Neural cell (in vitro differentiated cells): ENCODE results near the gene FOXO6. TPM values are rescaled to one million over a fixed set of nuclear protein-coding genes. Genes with fewer than 3 reads are reported as not detected.

ENCODE experiments used
- H2AFZ ChIP-seq: fragments of 200-600, 300-800 bp; sonication (generic), shearing (Covaris generic); 2 replicates; pipeline ENCODE4 v1.6.0; 2014; ENCODE audit warnings: low read depth, mild to moderate bottlenecking, antibody characterized with exemption, low read length, moderate library complexity
- H3F3A ChIP-seq: fragments of 200-600 bp; shearing (Covaris generic); 2 replicates; pipeline ENCODE4 v1.6.1; 2016; ENCODE audit warnings: mild to moderate bottlenecking, moderate library complexity, mixed read lengths, antibody characterized with exemption, low read length; ENCODE audit not compliant: insufficient read depth, poor library complexity, severe bottlenecking
- H3K27ac ChIP-seq: fragments of 200-600, 300-800 bp; sonication (generic), shearing (Covaris generic); 2 replicates; pipeline ENCODE4 v1.5.1; 2014; ENCODE audit warnings: mild to moderate bottlenecking, low read length, moderate library complexity
- H3K27me3 ChIP-seq: fragments of 300-800, 200-600 bp; sonication (generic), shearing (Covaris generic); 2 replicates; pipeline ENCODE4 v1.6.0; 2014; ENCODE audit warnings: mild to moderate bottlenecking, low read depth, low read length, moderate library complexity; ENCODE audit not compliant: insufficient read depth
- H3K36me3 ChIP-seq: fragments of 300-800, 200-600 bp; sonication (generic), shearing (Covaris generic); 2 replicates; pipeline ENCODE4 v1.5.1; 2014; ENCODE audit warnings: mild to moderate bottlenecking, antibody characterized with exemption, low read length, moderate library complexity; ENCODE audit not compliant: insufficient read depth
- H3K4me2 ChIP-seq: fragments of 300-800, 200-600 bp; sonication (generic), shearing (Covaris generic); 2 replicates; pipeline ENCODE4 v1.6.0; 2014; ENCODE audit warnings: mild to moderate bottlenecking, low read length
- H3K4me3 ChIP-seq: fragments of 300-800, 200-600 bp; sonication (generic), shearing (Covaris generic); 2 replicates; pipeline ENCODE4 v1.5.1; 2014; ENCODE audit warnings: mild to moderate bottlenecking, low read length, moderate library complexity
- H3K79me2 ChIP-seq: fragments of 200-600 bp; shearing (Covaris generic); replicated peaks from 2 replicates; pipeline ENCODE4 v1.6.0; 2014; ENCODE audit warnings: mild to moderate bottlenecking, low read length, moderate library complexity; ENCODE audit not compliant: insufficient read depth
- H3K9ac ChIP-seq: fragments of 300-800, 200-600 bp; sonication (generic), shearing (Covaris generic); 2 replicates; pipeline ENCODE4 v1.6.1; 2016; ENCODE audit warnings: mild to moderate bottlenecking, low read length, mixed read lengths
- H3K9me2 ChIP-seq: fragments of 200-600 bp; shearing (Covaris generic); 2 replicates; pipeline ENCODE4 v1.6.1; 2016; ENCODE audit warnings: mild to moderate bottlenecking, low read length, mixed read lengths; ENCODE audit not compliant: insufficient read depth
- H3K9me3 ChIP-seq: fragments of 200-600, 300-800 bp; sonication (generic), shearing (Covaris generic); 2 replicates; pipeline ENCODE4 v1.6.1; 2016; ENCODE audit warnings: mild to moderate bottlenecking, mixed run types, low read length, moderate library complexity, mixed read lengths
- H4K20me1 ChIP-seq: fragments of 200-600 bp; shearing (Covaris generic); 2 replicates; pipeline ENCODE4 v1.6.1; 2016; ENCODE audit warnings: mild to moderate bottlenecking, mixed run types; ENCODE audit not compliant: insufficient read depth
- CTCF ChIP-seq: fragments of 450-650 bp; IDR thresholded peaks from 2 replicates; pipeline ENCODE4 v1.5.1; 2014; ENCODE audit warnings: antibody characterized with exemption, mild to moderate bottlenecking, moderate library complexity; ENCODE audit not compliant: poor library complexity, severe bottlenecking
- EP300 ChIP-seq: fragments of 450-650 bp; conservative IDR thresholded peaks from 2 replicates; pipeline ENCODE4 v1.6.1; 2014; ENCODE audit warnings: antibody characterized with exemption, mild to moderate bottlenecking, moderate library complexity; ENCODE audit not compliant: poor library complexity, severe bottlenecking
- EZH2 ChIP-seq: fragments of 200-600, 300-800 bp; shearing (Covaris generic), sonication (generic); IDR thresholded peaks from 2 replicates; pipeline ENCODE4 v1.6.1; 2014; ENCODE audit warnings: antibody characterized with exemption, low read length, borderline replicate concordance, mild to moderate bottlenecking; ENCODE audit not compliant: insufficient read depth, poor library complexity, severe bottlenecking
- MXI1 ChIP-seq: fragments of 450-650 bp; conservative IDR thresholded peaks from 2 replicates; pipeline ENCODE4 v1.6.1; 2014; ENCODE audit warnings: antibody characterized with exemption, mild to moderate bottlenecking; ENCODE audit not compliant: poor library complexity, severe bottlenecking
- POLR2AphosphoS5 ChIP-seq: IDR thresholded peaks from 2 replicates; pipeline ENCODE4 v1.6.1; 2012
- RAD21 ChIP-seq: fragments of 450-650 bp; conservative IDR thresholded peaks from 2 replicates; pipeline ENCODE4 v1.6.1; 2014; ENCODE audit warnings: antibody characterized with exemption, mild to moderate bottlenecking, moderate library complexity
- REST ChIP-seq: IDR thresholded peaks from 2 replicates; pipeline ENCODE4 v1.6.1; 2012; ENCODE audit warnings: borderline replicate concordance
- SMC3 ChIP-seq: fragments of 450-650 bp; conservative IDR thresholded peaks from 2 replicates; pipeline ENCODE4 v1.6.1; 2014; ENCODE audit warnings: antibody characterized with exemption, mild to moderate bottlenecking, moderate library complexity; ENCODE audit not compliant: poor library complexity
- TAF1 ChIP-seq: IDR thresholded peaks from 2 replicates; pipeline ENCODE4 v1.6.1; 2012; ENCODE audit warnings: low read depth
- polyA plus RNA-seq: library from polyadenylated mRNA; depleted of rRNA; stranded (reverse); fragments of >200 nt; gene quantifications from 2 replicates; pipeline ENCODE4 v1.2.3, GENCODE V29; 2014

FOXO6 gene
- polyA plus RNA-seq, 1 donor from 2014 or later, result 0.59 TPM

- Histone ChIP-seq H4K20me1 (no peaks in the 10 kb centered on the region), H3F3A (no peaks in the 10 kb centered on the region), H3K27ac (no peak overlapping the region), H3K4me3 (no peak overlapping the region), H3K27me3 (no peaks in the 10 kb centered on the region), H3K9me2 (no peaks in the 10 kb centered on the region), H3K79me2 (no peaks in the 10 kb centered on the region), H3K9me3 (no peaks in the 10 kb centered on the region), H3K4me2 (no peak overlapping the region), H3K36me3 (no peaks in the 10 kb centered on the region), H2AFZ (no peak overlapping the region), H3K9ac (no peak overlapping the region)
- TF ChIP-seq MXI1 (no peak), EZH2 (no peak), CTCF (no peak), POLR2AphosphoS5 (no peak), SMC3 (no peak), TAF1 (no peak), RAD21 (no peak), EP300 (no peak), REST (no peak)
Measured at GRCh38 chr1:41425369-41425768, 64.1 kb downstream of the FOXO6 start.

- no peak overlapping the region for H2AFZ ChIP-seq
- no peak overlapping the region for H3K4me3 ChIP-seq
Measured at GRCh38 chr1:41426201-41426890, 65.1 kb downstream of the FOXO6 start.

More at GRCh38 chr1:41426201-41426890, 65.1 kb downstream of the FOXO6 start:
- Histone ChIP-seq H3F3A (no peaks in the 10 kb centered on the region), H3K27me3 (no peaks in the 10 kb centered on the region), H4K20me1 (no peaks in the 10 kb centered on the region), H3K9me2 (no peaks in the 10 kb centered on the region), H3K27ac (no peak overlapping the region), H3K4me2 (no peak overlapping the region), H3K9me3 (no peaks in the 10 kb centered on the region), H3K9ac (no peak overlapping the region), H3K36me3 (no peaks in the 10 kb centered on the region), H3K79me2 (no peaks in the 10 kb centered on the region)
- TF ChIP-seq CTCF, result no peak
- TF ChIP-seq MXI1, result no peak
- no peak for TF ChIP-seq EP300
- no peak for TF ChIP-seq RAD21
- no peak for TF ChIP-seq REST
- no peak for TF ChIP-seq EZH2
- no peak for TF ChIP-seq SMC3
- no peak for TF ChIP-seq TAF1
